Keratinocyte (primary cell): ENCODE measurements around the gene ZNF69. TPM values are rescaled to one million over a fixed set of nuclear protein-coding genes. Genes with fewer than 3 reads are reported as not detected.
"Not testable (repeated sequence)": the region's sequence is repeated elsewhere in the genome, so short reads cannot be mapped to it uniquely, and the experiment has no call there.

ENCODE experiments used
- DNase-seq: peaks from one replicate; pipeline ENCODE4 v3.0.0-alpha.2; 2011; ENCODE audit warnings: low read depth, missing footprints, low spot score
- FAIRE-seq: peaks from 2 replicates; lab custom pipeline; 2011; peaks lifted over from hg19 to GRCh38; lab: Jason Lieb, UNC
- H2AFZ ChIP-seq: 2 replicates; pipeline ENCODE4 v1.6.0; 2012; ENCODE audit warnings: low read length, control low read depth, inconsistent platforms; ENCODE audit not compliant: control insufficient read depth
- H3K27ac ChIP-seq: 2 replicates; pipeline ENCODE4 v1.5.1; 2011; ENCODE audit warnings: low read length; ENCODE audit not compliant: control insufficient read depth, insufficient read depth
- H3K27me3 ChIP-seq: 3 replicates; pipeline ENCODE4 v1.6.0; 2011; ENCODE audit warnings: low read length; ENCODE audit not compliant: control insufficient read depth, insufficient read depth; ENCODE audit errors: extremely low read depth
- H3K36me3 ChIP-seq, 2 experiments: 2 replicates in 1 of 2; 3 replicates in 1 of 2; pipeline ENCODE4 v1.5.1; 2011; ENCODE audit warnings: low read length in 2 of 2, mild to moderate bottlenecking in 1 of 2; ENCODE audit not compliant: control insufficient read depth in 2 of 2, insufficient read depth in 2 of 2; ENCODE audit errors: extremely low read depth in 1 of 2
- H3K4me1 ChIP-seq: 3 replicates; pipeline ENCODE4 v1.5.1; 2011; ENCODE audit warnings: low read length; ENCODE audit not compliant: control insufficient read depth, insufficient read depth; ENCODE audit errors: extremely low read depth
- H3K4me2 ChIP-seq: 3 replicates; pipeline ENCODE4 v1.6.0; 2011; ENCODE audit warnings: low read depth, low read length; ENCODE audit not compliant: control insufficient read depth, insufficient read depth; ENCODE audit errors: extremely low read depth
- H3K4me3 ChIP-seq, 3 experiments: fragments of 200-600 bp in 1 of 3; sonication (generic) in 1 of 3; 2 replicates in 2 of 3; 3 replicates in 1 of 3; pipeline ENCODE4 v1.5.1; 2011 to 2016; ENCODE audit warnings: low read length in 3 of 3, mild to moderate bottlenecking in 3 of 3, control low read depth in 2 of 3, inconsistent platforms in 1 of 3, low read depth in 1 of 3, mixed read lengths in 1 of 3, mixed run types in 1 of 3, moderate library complexity in 1 of 3; ENCODE audit not compliant: control insufficient read depth in 2 of 3, insufficient read depth in 2 of 3; ENCODE audit errors: extremely low read depth in 1 of 3
- H3K79me2 ChIP-seq: 2 replicates; pipeline ENCODE4 v1.6.0; 2012; ENCODE audit warnings: low read length; ENCODE audit not compliant: control insufficient read depth, insufficient read depth
- H3K9ac ChIP-seq: 3 replicates; pipeline ENCODE4 v1.6.0; 2011; ENCODE audit warnings: low read length; ENCODE audit not compliant: control insufficient read depth, insufficient read depth; ENCODE audit errors: extremely low read depth
- H3K9me1 ChIP-seq: 3 replicates; pipeline ENCODE4 v1.6.0; 2011; ENCODE audit warnings: low read length; ENCODE audit not compliant: control insufficient read depth, insufficient read depth; ENCODE audit errors: extremely low read depth
- H3K9me3 ChIP-seq: 2 replicates; pipeline ENCODE4 v1.5.1; 2012; ENCODE audit warnings: low read depth, low read length; ENCODE audit not compliant: control insufficient read depth
- H4K20me1 ChIP-seq: 3 replicates; pipeline ENCODE4 v1.6.0; 2011; ENCODE audit warnings: low read length; ENCODE audit not compliant: control insufficient read depth, insufficient read depth; ENCODE audit errors: extremely low read depth
- CTCF ChIP-seq, 3 experiments: IDR thresholded peaks in 1 of 3; conservative IDR thresholded peaks in 1 of 3; optimal IDR thresholded peaks in 1 of 3; 2 replicates in 2 of 3; 3 replicates in 1 of 3; pipeline versions ENCODE3 to v1.5.1; 2011; ENCODE audit warnings: low read length in 3 of 3, mild to moderate bottlenecking in 3 of 3, moderate library complexity in 2 of 3, control low read depth in 1 of 3, inconsistent platforms in 1 of 3; ENCODE audit not compliant: insufficient read depth in 2 of 3; ENCODE audit errors: extremely low read depth in 1 of 3
- EZH2 ChIP-seq: IDR thresholded peaks from one replicate; pipeline ENCODE4 v1.6.1; 2012; ENCODE audit warnings: inconsistent platforms, mild to moderate bottlenecking, low read length, moderate library complexity
- dilution Hi-C: fragments of 300-500 bp; cut with MboI; formaldehyde crosslinking; loops from one replicate; pipeline ENCODE4 v1.7.0; 2020; ENCODE audit warnings: low sequenced_read_pairs; ENCODE audit not compliant: extremely low pct_ligation_motif_present
- polyA plus RNA-seq, 5 experiments: library from polyadenylated mRNA; depleted of rRNA in 3 of 5; stranded (reverse) in 3 of 5; stranded (forward) in 1 of 5; unstranded in 1 of 5; fragments of >200 nt; gene quantifications; 1 replicate in 1 of 5; 2 replicates in 3 of 5; 3 replicates in 1 of 5; pipeline versions ENCODE4 v1.2.1 to v1.2.3, GENCODE V29; 2011 to 2012; ENCODE audit warnings: missing spikeins in 2 of 5, low read depth in 1 of 5, low replicate concordance in 1 of 5

Gene ZNF69
- polyA plus RNA-seq, 1 donor (not counting 4 experiments of a cell fraction or from before 2014, with no cell fraction given), result 0.56 TPM

- dilution Hi-C loops, result no loop called here
- FAIRE-seq (no peak), DNase-seq (no peak)
- Histone ChIP-seq H3K9me3 (peaks cover 2% of the 10 kb centered on the region), H3K9me1 (no peaks in the 10 kb centered on the region), H3K4me2 (no peak overlapping the region), H2AFZ (no peak overlapping the region), H3K9ac (no peak overlapping the region), H3K4me3 (no peak overlapping the region), H3K27ac (no peak overlapping the region), H3K27me3 (no peaks in the 10 kb centered on the region), H3K79me2 (peaks cover 66% of the 10 kb centered on the region), H3K36me3 (peaks cover 0 to 1% of the 10 kb centered on the region in 2 experiments), H4K20me1 (no peaks in the 10 kb centered on the region), H3K4me1 (no peaks in the 10 kb centered on the region)
- TF ChIP-seq EZH2 (no peak), CTCF (optimal IDR thresholded peaks at IDR 0.05 in 1 of 3, IDR thresholded peaks at IDR 0.05 in 1 of 3, conservative IDR thresholded peaks at IDR 0.05 in 1 of 3; ENCODE audit: extremely low read depth in 1 of 3, insufficient read depth in 2 of 3, low read length in 3 of 3) (no peak)
Measured at GRCh38 chr19:11931513-11931912, 43.9 kb downstream of the ZNF69 start.

GRCh38 chr19:11935829-11936228, 48.2 kb downstream of the ZNF69 start:
- DNase-seq, dilution Hi-C loops, H3K27ac ChIP-seq, H3K9me1 ChIP-seq, H3K27me3 ChIP-seq, H2AFZ ChIP-seq, H3K4me1 ChIP-seq, H3K9me3 ChIP-seq, H3K4me3 ChIP-seq, H3K9ac ChIP-seq, FAIRE-seq, H4K20me1 ChIP-seq, H3K36me3 ChIP-seq, H3K4me2 ChIP-seq: not testable (repeated sequence)
- H3K79me2 ChIP-seq, result peaks cover 52% of the 10 kb centered on the region

GRCh38 chr19:11938383-11938782, 50.8 kb downstream of the ZNF69 start:
- H3K36me3 ChIP-seq, FAIRE-seq, H3K4me2 ChIP-seq, H3K4me3 ChIP-seq, dilution Hi-C loops, H3K27ac ChIP-seq, H3K9me3 ChIP-seq, H3K9me1 ChIP-seq, H3K4me1 ChIP-seq, H3K27me3 ChIP-seq, H4K20me1 ChIP-seq, DNase-seq, H2AFZ ChIP-seq, H3K9ac ChIP-seq: not testable (repeated sequence)
- peaks cover 40% of the 10 kb centered on the region for H3K79me2 ChIP-seq

- H2AFZ ChIP-seq, dilution Hi-C loops, H3K4me2 ChIP-seq, H3K4me1 ChIP-seq, DNase-seq, FAIRE-seq, H3K9me1 ChIP-seq, H3K27me3 ChIP-seq, H3K9ac ChIP-seq, H3K36me3 ChIP-seq, H3K27ac ChIP-seq, H3K4me3 ChIP-seq, H4K20me1 ChIP-seq: not testable (repeated sequence)
- Histone ChIP-seq H3K79me2 (peaks cover 34% of the 10 kb centered on the region), H3K9me3 (peaks cover 19% of the 10 kb centered on the region)
Measured at GRCh38 chr19:11941361-11941887, 53.8 kb downstream of the ZNF69 start.
